Measurements from ENCODE around the gene TANGO2.

The TANGO2 gene

DNA sequence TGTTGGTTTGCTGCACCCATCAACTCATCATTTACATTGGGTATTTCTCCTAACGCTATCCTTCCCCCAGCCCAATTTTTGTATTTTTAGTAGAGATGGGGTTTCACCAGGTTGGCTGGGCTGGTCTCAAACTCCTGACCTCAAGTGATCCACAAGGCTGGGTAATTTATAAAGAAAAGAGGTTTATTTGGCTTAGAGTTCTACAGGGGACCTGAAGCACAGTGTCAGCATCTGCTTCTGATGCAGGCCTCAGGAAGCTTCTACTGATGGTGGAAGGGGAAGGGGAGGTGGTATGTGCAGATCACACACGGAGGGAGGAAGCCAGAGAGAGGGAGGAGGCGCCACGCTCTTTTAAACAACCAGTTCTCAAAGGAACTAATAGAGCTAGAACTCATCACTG, 25.8 kb downstream of the TANGO2 start:
- no peak for DNase-seq

DNA sequence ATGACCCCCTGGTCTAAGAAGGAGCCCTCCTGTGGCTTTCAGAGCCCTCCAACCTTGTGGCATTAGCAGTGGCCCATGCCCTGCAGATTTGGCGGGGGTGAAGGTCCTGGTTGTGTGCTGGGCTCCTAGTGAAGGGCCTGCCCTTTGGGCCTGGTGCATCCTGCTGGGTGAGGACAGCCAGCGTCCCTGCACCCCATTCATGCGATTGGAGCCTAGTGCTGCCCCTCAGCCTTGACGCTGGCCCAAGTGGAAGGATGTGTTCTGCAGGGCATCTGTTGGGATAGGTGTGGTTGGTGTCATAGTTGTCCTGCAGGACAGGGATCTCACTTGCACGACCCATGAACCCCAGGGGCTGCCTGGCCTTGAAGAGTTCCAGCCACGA, 31.0 kb downstream of the TANGO2 start:
- DNase-seq = no peak

DNA sequence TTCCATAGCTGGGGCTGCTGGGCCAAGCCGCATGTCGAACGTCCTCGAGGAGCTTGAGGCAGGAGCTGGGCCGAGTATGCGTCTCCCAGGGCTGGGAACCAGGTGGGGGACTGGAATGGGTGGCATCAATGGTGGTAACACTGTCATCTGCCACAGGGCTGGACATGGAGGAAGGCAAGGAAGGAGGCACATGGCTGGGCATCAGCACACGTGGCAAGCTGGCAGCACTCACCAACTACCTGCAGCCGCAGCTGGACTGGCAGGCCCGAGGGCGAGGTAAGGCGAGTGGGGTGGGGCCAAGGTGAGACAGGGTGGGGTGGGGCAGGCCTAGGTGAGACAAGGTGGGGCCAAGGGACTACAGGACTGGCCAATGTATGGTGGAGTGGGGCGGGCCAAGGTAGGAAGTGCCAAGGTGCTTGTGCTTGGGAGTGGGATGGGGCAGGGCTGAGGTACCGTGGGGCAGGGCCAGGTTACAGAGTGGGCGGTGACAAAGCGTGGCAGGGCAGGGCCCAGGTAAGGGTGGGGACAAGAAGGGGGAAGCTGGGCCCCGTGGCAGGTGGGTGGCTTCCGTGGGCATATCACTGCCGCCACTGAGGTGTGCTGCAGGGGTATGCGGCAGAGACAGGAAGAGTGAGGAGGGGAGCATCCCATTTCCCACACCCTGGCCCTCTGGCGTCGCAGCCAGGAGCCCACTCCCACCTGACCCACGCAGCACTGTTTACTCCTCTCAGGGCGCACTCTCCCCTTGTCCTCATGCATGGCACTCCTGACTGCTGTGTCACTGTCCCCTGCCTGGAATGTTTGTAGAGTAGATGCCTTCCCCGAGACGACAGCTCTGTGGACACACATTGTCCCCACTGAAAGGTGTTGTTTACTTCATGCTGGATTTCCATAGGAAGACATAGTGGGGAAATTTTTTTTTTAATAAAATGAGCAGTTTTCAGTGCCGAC, 31.7 kb downstream of the TANGO2 start:
- DNase-seq = no peak

DNA sequence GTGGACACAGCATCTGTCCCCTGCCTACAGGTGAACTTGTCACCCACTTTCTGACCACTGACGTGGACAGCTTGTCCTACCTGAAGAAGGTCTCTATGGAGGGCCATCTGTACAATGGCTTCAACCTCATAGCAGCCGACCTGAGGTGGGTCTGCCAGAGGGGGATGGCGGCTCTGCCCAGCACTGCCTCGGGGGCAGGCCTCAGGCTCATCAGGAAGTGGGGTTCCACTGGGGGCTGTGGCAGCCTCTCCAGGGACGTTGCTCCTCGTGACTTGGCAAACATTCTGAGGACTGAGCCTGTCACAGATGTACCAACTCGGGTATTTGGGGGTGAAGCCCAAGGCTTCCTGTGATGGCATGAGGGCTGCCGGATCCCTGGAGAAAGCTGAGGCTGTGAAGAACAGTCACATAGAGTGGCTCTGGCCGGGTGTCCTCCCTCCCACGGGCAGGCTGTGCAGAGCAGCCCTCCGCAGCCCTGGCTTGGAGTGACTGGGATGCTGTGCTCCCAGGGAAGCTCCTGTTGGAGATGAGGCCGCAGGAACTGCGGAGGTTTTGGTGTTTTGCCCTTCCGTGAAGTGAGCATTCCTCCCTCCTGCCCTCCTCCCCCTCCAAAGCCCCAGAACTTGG, 32.6 kb downstream of the TANGO2 start:
- DNase-seq = no peak

DNA sequence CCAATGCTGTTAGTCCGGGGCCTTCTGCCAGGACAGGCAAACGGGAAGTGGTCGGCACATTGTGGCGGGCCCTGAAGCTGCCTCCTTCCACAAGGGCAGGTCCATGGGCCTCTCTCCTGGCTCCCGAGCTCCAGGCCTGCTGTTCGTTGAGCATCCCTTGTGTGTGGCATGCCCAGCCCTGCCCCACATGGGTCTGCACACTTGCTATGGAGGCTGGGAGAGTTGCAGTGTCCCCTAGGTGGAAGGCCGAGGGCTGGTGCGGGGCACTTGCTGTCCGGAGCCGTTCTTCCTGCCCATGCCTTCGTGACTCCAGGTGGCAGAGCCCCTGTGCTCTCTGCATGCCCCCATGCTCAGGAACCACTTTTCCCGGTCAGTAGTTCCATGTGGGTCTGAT, 33.1 kb downstream of the TANGO2 start:
- DNase-seq = no peak

DNA sequence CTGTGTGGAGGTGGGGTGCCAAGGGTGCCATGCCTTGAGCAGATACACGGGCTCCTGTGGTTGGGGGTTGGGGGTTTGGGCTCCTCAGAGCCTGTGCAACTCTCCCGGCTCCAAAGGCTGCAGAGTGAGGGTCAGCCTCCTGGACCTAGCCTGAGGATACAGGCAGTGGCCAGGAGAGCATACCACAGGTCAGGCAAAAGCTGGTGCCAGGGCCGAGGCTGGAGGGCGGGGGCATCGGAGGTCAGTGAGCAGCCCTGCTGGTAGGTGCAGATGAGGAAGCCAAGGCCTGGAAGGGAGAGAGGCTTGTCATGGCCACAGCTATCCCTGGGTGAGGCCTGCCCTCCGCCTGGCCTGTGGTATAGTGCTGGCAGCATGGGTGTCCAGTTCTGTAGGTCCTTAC, 33.6 kb downstream of the TANGO2 start:
- no peak for DNase-seq

DNA sequence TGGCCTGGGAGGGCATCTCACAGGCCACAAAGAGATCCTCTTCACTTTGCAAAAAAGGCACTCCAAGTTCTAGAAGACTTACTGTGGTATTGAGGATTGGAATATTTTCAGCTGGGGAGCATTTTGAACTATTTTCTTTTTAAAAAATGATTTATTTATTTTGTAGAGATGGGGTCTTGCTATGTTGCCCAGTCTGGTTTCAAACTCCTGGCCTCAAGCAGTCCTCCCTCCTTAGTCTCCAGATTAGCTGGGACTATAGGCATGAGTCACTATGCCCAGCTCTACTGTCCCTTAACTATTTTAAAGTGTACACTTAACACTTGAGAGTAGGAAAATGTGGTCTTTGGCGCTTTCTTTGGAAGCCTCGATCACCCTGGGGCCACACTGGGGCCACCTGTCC, 34.2 kb downstream of the TANGO2 start:
- no peak for DNase-seq

DNA sequence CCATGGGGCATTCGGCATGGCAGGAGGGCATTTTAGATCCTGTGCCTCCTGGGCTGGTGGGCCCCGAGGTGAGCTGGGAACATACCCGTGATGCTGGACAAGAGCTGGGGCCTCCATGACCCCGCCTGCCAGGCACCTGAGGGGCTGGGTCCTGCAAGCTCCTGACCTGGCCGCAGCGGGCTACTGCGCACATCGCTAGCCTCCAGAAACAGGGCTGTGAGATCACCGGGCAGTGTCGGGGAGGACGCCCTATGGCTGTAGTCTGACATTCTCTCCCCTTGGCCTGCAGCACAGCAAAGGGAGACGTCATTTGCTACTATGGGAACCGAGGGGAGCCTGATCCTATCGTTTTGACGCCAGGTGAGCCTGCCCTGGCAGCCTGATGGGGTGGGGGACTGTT, 34.7 kb downstream of the TANGO2 start:
- no peak for DNase-seq

DNA sequence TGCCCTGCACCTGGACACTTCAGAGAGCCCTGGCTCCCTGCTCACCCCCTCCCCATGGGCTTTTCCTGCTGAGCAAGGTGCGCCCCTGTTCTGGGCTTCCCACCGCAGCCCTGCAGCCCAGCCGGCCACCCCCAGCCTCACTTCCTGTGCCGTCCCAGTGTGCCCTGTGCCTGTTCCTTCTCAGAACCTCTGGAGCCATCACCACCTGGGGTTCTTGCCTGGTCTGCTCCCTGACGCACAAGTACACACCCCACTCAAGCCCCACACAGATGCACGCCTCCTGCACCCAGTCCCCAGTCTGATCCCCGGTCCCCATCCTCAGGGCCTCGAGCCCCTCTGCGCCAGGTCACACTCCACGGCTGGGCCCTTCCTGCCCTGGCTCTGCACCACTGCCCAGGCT, 35.3 kb downstream of the TANGO2 start:
- DNase-seq = no peak

DNA sequence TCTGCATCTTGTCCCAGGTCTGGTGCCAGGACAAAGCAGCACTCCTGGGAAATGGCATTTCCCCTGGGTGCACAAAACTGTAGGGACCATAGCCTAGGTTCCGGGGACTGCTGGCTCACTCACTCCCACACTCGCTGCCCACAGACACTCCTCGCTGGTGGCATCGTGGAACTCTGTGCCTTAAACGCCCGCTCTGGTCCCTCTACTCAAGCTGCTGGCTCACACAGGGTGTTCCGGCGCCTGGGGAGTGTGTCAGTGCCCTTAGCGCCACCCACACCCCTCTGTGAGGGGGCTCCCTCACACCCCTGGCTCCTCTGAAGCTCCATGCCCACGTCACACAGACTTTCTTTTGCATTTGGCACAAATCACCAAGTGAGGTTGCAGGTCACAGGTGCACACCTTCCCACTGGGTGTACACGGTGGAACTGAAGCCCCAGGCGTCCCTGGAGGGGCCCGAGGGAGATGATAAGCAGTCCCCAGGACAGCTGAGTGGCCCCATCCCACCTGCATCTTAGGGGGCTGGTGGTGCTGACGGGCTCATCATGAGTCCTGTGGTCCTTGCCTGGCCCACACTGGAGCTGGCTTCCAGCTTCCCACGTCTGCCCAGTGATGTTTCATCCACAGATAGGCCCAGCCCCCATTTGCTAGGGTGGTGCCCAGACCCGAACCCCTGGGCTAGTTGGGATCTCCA, 35.9 kb downstream of the TANGO2 start:
- DNase-seq = no peak

DNA sequence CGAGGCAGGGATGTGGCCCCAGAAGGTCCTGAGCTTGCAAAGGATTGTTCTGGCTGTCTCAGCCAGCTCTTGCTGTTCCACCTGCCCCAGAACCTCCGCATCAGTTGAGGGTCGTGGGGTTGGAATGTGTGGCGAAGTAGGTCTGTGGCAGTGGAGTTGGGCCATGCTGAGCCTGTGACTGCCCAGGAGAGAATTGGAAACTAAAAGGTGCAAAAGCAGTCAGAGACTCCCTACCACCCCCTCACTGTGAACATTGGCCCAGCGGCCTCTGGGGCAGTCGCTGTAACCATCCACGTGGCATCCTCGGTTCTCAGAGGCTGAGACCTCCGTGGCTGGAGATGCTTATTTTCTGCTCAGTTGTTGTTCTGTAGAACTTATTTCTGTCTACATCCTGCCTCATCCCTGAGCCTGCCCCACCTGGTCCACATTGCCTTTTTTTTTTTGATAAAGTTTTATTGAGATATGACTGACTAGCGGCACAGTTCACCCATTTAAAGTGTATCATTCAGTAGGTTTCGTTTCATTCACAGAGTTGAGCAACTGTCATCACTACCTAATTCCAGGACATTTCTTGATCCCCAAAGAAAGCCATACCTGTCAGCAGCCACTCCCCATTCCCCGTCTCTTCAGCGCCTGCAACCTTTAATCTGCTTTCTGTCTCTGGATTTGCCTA, 36.8 kb downstream of the TANGO2 start:
- DNase-seq = no peak

DNA sequence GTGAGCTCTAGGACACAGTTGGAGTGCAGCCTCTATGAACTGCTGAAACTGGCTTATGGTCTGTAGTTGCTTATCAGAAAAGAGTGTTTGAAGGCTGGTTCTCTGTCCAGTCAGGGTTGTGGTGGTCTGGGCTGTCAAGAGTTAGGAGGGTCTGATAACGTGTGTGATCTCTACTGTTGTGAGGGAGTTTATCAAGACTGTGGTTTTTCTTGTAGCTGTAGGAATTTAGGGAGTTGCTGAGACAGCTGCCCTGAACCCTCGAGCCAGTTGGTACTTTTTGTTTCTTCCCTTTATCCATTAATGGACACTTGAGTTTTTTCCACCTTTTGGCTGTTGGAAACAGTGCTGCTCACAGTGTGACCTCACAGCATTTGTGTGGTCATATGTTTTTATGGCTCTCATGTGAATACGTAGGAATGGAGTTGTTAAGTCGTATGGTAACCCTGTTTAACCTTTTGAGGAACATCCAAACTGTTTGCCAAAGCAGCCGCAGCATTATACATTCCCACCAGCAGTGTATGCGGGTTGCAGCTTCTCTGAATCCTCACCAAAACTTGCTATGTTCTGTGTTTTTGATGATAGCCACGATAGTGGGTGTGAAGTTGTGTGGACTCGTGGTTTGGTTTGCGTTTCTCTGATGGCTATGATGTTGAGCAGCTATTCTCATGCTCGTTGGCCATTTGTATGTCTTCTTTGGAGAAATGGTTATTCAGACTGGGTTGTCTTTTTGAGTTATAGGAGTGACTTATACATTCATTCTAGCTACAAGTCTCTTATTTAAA, 38.3 kb downstream of the TANGO2 start:
- no peak for DNase-seq

DNA sequence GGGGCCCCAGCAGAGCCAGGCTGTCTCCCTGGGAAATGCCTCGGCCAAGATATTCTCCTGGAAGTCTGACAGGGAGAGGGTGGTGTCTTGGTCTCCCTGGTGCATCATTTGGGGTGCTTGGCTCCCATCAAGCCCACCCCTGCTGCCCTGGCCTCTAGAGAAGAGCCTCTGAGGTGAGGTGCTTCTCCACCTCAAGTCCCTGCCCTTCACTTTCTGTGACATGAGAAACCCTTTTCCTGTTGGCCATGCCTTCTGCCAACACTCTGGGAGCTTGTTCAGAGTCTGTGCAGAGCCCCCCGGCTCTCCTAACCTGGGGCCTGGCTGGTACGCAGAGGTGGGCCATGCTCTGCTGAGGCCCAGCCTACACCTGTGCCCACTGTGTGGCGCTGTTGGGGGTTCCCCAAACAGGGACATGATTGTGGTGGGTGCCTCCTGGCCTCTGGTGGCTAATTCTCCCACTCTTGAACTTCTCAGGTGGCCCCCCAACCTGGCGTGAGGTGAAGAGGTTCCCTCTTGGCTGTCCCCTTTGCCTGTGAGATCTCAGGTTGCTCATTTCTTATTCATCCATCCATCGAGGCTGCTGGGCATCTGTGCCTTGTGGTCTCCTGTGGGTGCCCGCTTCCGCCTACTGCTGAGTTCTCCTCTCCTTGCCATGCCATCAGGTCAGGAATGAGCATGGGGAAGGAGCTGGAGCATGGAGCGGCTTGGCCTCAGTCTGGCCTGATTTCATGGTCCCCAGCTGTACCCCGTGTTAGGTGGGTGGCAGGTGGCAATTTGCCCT, 40.0 kb downstream of the TANGO2 start:
- no peak for DNase-seq

DNA sequence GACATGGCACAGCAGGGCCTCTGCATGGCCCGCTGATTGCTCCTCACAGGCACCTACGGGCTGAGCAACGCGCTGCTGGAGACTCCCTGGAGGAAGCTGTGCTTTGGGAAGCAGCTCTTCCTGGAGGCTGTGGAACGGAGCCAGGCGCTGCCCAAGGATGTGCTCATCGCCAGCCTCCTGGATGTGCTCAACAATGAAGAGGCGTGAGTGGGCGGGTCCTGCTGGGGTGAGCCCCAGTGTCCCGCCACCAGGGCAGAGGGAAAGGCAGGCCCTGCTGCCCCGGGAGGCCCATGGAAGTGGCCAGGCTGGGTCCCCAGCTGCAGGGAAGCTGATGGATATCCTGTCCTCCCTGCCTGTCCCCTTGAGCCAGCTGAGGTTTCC, 40.6 kb downstream of the TANGO2 start:
- no peak for DNase-seq

DNA sequence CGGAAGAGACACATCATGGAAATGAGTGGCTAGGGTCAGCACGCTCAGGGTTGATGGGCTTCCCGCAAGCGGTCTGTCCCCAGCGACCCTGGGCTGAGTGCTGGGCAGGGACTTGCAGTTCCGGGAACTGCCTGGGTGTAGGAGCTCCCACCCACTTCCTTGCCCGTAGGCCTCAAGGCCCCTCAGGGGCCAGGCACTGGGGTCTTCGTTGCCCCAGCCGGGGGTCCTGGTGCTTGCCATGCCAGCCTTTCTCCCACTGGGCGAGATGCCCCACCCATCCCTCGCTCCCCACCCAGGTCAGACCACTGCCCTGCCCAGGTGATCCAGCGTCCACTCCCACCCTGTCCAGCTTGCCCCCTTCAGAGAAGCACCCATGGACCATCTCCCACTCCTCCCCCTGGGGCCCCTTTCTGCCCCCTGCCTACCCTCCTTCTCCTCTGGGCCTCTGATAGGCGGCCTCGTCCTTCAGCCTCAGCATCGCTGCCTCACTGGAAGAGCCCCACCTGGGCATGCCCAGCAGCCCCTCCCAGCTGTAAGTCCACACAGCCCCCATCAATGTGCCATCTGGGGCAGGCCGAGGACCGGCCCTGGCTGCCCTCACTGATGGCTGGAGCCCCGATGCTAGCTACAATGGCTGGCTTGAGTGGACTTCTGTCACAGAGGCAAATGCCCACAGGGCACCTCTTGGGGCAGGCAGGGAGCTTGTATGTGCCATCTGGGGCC, 41.3 kb downstream of the TANGO2 start:
- DNase-seq = no peak

DNA sequence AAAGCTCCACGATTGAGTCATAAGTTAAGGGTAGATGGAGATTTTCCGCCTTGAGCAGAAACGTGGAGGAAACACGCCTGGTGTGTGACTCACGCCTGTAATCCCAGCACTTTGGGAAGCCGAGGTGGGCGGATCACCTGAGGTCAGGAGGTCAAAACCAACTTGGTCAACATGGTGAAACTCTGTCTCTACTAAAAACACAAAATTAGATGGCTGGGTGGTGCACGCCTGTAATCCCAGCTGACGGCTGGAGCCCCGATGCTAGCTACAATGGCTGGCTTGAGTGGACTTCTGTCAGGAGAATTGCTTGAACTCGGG, 41.8 kb downstream of the TANGO2 start:
- DNase-seq = no peak

DNA sequence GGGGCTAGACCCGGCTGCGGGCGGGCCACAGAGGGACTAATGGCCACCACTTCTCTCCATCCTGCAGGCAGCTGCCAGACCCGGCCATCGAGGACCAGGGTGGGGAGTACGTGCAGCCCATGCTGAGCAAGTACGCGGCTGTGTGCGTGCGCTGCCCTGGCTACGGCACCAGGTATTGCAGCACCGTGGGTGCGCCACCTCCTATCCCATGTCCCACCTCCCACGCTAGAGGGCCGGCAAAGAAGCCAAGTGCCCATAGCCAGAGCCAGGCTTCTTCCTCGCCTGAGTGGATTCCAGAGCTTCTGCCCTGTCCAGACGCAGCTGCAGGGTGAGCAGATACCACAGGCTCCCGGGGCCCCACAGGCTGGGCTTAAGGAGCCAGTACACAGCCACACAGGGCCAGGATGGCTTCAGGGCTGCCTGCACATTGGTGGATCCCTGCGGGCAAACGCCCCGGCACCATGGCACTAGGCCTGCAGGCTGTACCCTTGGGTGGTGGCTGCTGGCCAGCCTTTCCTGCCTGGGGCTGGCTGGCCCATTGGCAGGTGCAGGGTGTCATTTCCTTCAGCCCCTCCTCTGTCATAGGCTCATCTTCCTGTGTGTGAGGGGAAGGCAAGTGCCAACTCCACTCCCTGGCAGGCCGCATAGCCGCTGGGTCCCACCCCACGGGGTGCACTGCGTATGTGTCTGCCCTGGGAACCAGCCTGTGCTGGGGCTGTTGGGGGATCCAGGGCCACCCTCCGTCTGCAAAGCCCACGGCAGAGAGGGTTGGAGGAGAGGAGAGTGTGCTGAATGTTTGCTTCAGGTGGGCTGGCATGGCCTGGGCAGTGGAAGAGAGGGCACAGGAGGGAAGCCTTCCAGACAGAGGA, 42.6 kb downstream of the TANGO2 start:
- DNase-seq = no peak

DNA sequence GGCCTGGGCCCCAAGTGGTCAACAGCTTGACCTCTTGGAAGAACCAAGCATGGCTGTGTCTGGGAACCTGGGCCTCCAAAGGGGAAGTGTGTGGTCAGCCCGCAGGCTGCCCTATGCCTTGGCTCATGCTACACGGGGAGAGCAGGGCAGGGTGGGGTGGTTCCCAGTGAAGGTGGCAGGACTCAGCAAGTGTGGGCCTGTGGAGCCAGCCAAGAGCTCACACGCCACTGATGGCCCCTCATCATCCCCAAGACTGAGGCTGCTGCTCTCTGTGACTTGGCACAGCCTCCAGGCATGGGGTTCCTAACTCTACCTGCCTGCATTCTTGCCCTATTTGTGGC, 43.2 kb downstream of the TANGO2 start:
- DNase-seq = no peak

DNA sequence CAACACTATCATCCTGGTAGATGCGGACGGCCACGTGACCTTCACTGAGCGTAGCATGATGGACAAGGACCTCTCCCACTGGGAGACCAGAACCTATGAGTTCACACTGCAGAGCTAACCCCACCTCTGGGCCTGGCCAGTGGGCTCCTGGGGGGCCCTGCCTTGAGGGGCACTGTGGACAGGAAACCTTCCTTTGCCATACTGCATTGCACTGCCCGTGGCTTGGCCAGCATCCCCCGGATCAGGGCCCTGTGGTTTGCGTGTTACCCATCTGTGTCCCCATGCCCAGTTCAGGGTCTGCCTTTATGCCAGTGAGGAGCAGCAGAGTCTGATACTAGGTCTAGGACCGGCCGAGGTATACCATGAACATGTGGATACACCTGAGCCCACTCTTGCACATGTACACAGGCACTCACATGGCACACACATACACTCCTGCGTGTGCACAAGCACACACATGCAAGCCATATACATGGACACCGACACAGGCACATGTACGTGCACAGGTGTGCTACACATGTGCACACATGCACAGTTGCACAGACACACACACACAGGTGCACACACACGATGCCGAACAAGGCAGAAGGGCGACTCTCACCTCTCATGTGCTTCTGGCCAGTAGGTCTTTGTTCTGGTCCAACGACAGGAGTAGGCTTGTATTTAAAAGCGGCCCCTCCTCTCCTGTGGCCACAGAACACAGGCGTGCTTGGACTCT, 43.8 kb downstream of the TANGO2 start:
- no peak for DNase-seq

Measured in cortex of kidney (tissue), 1 donor.